ENCODE data around the gene MRPL51.

The MRPL51 gene

GRCh38 chr12:6532927-6533652 is 40.0 kb upstream of the MRPL51 start:
- no peak for TF ChIP-seq CTCF (IDR thresholded peaks at IDR 0.05; ENCODE audit: control extremely low read depth, extremely low read depth, low read depth, missing control alignments)
- peak; percentile 67 for DNase-seq (ENCODE audit: extremely low spot score)
- ChIA-PET CTCF (interaction anchor here (1.0 to 3.2 kb wide), 7 partner anchors 9 to 110 kb away, joined by 3 to 13 read pairs (median 4); partner anchors contain the start of genes NOP2 and TAPBPL), POLR2A (interaction anchor here (0.6 to 2.6 kb wide), 3 partner anchors 62 to 98 kb away, joined by 4 to 21 read pairs (median 7); partner anchors contain the start of gene VAMP1)

GRCh38 chr12:6532051-6532926 is 39.2 kb upstream of the MRPL51 start:
- POLR2A ChIA-PET = interaction anchor here (0.6 to 2.6 kb wide), 4 partner anchors 62 to 335 kb away, joined by 3 to 21 read pairs (median 5); partner anchors contain the start of genes CD27, TPI1 and VAMP1
- CTCF ChIA-PET = interaction anchor here (0.7 to 3.2 kb wide), 9 partner anchors 9 to 221 kb away, joined by 3 to 13 read pairs (median 4); partner anchors contain the start of genes MLF2, NOP2 and TAPBPL

GRCh38 chr12:6530576-6531260 is 37.7 kb upstream of the MRPL51 start:
- CTCF ChIA-PET = interaction anchor here (1.1 to 6.2 kb wide), 5 partner anchors 8 to 65 kb away, joined by 3 to 33 read pairs (median 3); no protein-coding TSS in a partner anchor

More at GRCh38 chr12:6532051-6532926, 39.2 kb upstream of the MRPL51 start:
- DNase-seq (ENCODE audit: extremely low spot score) = peak; percentile 81
- TF ChIP-seq CTCF (IDR thresholded peaks at IDR 0.05; ENCODE audit: control extremely low read depth, extremely low read depth, low read depth, missing control alignments) = no peak

GRCh38 chr12:6529291-6529737 is 36.3 kb upstream of the MRPL51 start:
- POLR2A ChIA-PET = no interaction called here
- TF ChIP-seq CTCF (IDR thresholded peaks at IDR 0.05; ENCODE audit: control extremely low read depth, extremely low read depth, low read depth, missing control alignments) = no peak
- CTCF ChIA-PET = interaction anchor here (1.0 to 6.2 kb wide), 3 partner anchors 9 to 115 kb away, joined by 3 to 33 read pairs (median 3); no protein-coding TSS in a partner anchor
- no peak for DNase-seq (ENCODE audit: extremely low spot score)

More at GRCh38 chr12:6530576-6531260, 37.7 kb upstream of the MRPL51 start:
- TF ChIP-seq CTCF (IDR thresholded peaks at IDR 0.05; ENCODE audit: control extremely low read depth, extremely low read depth, low read depth, missing control alignments) = no peak
- POLR2A ChIA-PET = interaction anchor here (2.6 kb wide), 1 partner anchor 60 kb away, joined by 21 read pairs; the partner anchor contains the start of gene VAMP1
- no peak for DNase-seq (ENCODE audit: extremely low spot score)

- TF ChIP-seq CTCF (IDR thresholded peaks at IDR 0.05; ENCODE audit: control extremely low read depth, extremely low read depth, low read depth, missing control alignments) = no peak
- no peak for DNase-seq (ENCODE audit: extremely low spot score)
- CTCF ChIA-PET = interaction anchor here (1.0 to 6.2 kb wide), 3 partner anchors 10 to 116 kb away, joined by 3 to 33 read pairs (median 3); no protein-coding TSS in a partner anchor
- POLR2A ChIA-PET = no interaction called here
Observed at GRCh38 chr12:6528539-6529235, 35.6 kb upstream of the MRPL51 start.

Data from GM10248 (cell line).